ENCODE results near the gene KIAA0825.

The KIAA0825 gene

DNA sequence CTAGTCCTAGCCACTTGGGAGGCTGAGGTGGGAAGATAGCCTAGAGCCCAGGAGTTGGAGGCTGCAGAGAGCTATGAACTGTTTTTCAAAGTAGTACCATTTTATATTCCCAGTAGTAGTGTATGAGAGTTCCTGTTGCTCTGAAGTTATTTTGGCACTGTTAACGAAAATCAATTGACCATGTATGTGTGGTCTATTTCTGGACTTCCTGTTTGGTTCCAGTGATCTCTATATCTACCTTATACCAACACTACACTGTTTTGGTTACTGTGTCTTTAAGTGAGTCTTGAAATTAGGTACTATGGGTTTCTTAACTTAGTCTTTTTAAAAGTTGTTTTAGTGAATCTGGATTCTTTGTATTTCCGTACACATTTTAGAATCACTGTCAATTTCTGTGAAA lies 13.6 kb upstream of the KIAA0825 start:
- Histone ChIP-seq H3K36me3 (ENCODE audit: insufficient read depth, low read length) (peaks cover 77% of the 10 kb centered on the region), H3K27me3 (ENCODE audit: insufficient read depth, low read length) (no peaks in the 10 kb centered on the region), H3K27ac (ENCODE audit: low read depth, low read length, poor library complexity, severe bottlenecking) (no peak overlapping the region), H3K79me2 (ENCODE audit: insufficient read depth, low read length) (peaks cover 12% of the 10 kb centered on the region), H3K4me2 (ENCODE audit: low read length) (no peak overlapping the region), H3K9me3 (ENCODE audit: low read length) (no peaks in the 10 kb centered on the region; the same call in 1 of the 2 replicates), H3K9ac (ENCODE audit: low read length) (no peak overlapping the region), H3K4me1 (ENCODE audit: insufficient read depth, low read length, severe bottlenecking) (peaks cover 9% of the 10 kb centered on the region), H4K20me1 (ENCODE audit: insufficient read depth, low read length) (no peaks in the 10 kb centered on the region), H3K9me2 (ENCODE audit: low read depth, low read length) (no peaks in the 10 kb centered on the region), H3F3A (ENCODE audit: insufficient read depth, low read length) (no peaks in the 10 kb centered on the region), H3K4me3 (ENCODE audit: low read depth, low read length, poor library complexity, severe bottlenecking) (no peak overlapping the region), H2AFZ (ENCODE audit: low read length) (no peak overlapping the region)
- no peak for TF ChIP-seq EZH2 (IDR thresholded peaks at IDR 0.05; ENCODE audit: borderline replicate concordance, low read length)
- TF ChIP-seq, protein P1, sequence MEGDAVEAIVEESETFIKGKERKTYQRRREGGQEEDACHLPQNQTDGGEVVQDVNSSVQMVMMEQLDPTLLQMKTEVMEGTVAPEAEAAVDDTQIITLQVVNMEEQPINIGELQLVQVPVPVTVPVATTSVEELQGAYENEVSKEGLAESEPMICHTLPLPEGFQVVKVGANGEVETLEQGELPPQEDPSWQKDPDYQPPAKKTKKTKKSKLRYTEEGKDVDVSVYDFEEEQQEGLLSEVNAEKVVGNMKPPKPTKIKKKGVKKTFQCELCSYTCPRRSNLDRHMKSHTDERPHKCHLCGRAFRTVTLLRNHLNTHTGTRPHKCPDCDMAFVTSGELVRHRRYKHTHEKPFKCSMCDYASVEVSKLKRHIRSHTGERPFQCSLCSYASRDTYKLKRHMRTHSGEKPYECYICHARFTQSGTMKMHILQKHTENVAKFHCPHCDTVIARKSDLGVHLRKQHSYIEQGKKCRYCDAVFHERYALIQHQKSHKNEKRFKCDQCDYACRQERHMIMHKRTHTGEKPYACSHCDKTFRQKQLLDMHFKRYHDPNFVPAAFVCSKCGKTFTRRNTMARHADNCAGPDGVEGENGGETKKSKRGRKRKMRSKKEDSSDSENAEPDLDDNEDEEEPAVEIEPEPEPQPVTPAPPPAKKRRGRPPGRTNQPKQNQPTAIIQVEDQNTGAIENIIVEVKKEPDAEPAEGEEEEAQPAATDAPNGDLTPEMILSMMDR (IDR thresholded peaks at IDR 0.05; ENCODE audit: low read length): no peak

DNA sequence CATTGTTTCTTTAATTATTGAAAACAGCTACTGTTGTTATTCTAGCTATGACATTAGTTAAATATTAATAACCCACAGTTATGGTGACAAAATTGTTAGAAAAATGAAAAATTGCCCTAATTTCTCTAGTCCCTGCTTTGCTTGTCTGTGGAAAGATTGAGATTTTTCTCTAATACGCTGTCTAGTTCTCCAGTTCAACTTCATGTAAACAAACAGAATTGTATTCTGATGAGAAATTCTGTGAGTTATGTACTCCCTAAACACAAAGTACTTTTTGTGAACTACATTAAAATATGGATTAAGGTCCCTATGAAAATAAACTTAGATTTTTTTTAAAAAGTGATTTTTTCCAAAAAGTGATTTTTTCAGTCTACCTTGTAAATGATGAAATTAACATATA lies 8.8 kb upstream of the KIAA0825 start:
- Histone ChIP-seq H4K20me1 (ENCODE audit: insufficient read depth, low read length) (no peaks in the 10 kb centered on the region), H3K4me3 (ENCODE audit: low read depth, low read length, poor library complexity, severe bottlenecking) (no peak overlapping the region), H3K4me1 (ENCODE audit: insufficient read depth, low read length, severe bottlenecking) (peaks cover 14% of the 10 kb centered on the region), H3K36me3 (ENCODE audit: insufficient read depth, low read length) (peaks cover 33% of the 10 kb centered on the region), H3K27me3 (ENCODE audit: insufficient read depth, low read length) (no peaks in the 10 kb centered on the region), H3K9me2 (ENCODE audit: low read depth, low read length) (no peaks in the 10 kb centered on the region), H3F3A (ENCODE audit: insufficient read depth, low read length) (no peaks in the 10 kb centered on the region), H3K27ac (ENCODE audit: low read depth, low read length, poor library complexity, severe bottlenecking) (no peak overlapping the region), H3K79me2 (ENCODE audit: insufficient read depth, low read length) (peaks cover 35% of the 10 kb centered on the region), H3K4me2 (ENCODE audit: low read length) (no peak overlapping the region), H3K9me3 (ENCODE audit: low read length) (no peaks in the 10 kb centered on the region), H3K9ac (ENCODE audit: low read length) (no peak overlapping the region), H2AFZ (ENCODE audit: low read length) (no peak overlapping the region)
- TF ChIP-seq, protein P1 (IDR thresholded peaks at IDR 0.05; ENCODE audit: low read length): no peak
- no peak for TF ChIP-seq EZH2 (IDR thresholded peaks at IDR 0.05; ENCODE audit: borderline replicate concordance, low read length)

DNA sequence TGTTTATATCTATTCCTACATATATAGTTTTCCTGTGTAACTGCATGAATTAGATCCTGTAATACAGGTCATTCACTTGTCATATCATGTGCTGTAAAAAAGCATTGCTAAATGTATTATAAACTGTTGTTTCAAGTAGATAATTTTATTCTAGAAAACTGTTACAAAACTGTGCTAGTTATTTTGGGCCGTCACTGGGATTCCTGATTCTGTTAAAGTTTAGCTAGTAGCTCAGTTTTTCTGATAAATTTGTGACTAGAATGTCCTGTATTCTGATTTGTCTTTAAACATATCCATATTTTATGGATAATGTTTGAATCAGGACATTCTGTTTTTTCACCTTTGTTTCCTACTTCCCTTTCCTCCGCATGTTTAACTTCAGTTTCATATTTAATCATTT lies 5.5 kb upstream of the KIAA0825 start:
- Histone ChIP-seq H3K4me1 (ENCODE audit: insufficient read depth, low read length, severe bottlenecking) (peaks cover 40% of the 10 kb centered on the region), H3F3A (ENCODE audit: insufficient read depth, low read length) (no peaks in the 10 kb centered on the region), H3K36me3 (ENCODE audit: insufficient read depth, low read length) (peaks cover 4% of the 10 kb centered on the region), H3K79me2 (ENCODE audit: insufficient read depth, low read length) (peaks cover 68% of the 10 kb centered on the region), H3K27ac (ENCODE audit: low read depth, low read length, poor library complexity, severe bottlenecking) (no peak overlapping the region), H3K27me3 (ENCODE audit: insufficient read depth, low read length) (no peaks in the 10 kb centered on the region), H2AFZ (ENCODE audit: low read length) (no peak overlapping the region), H3K9me2 (ENCODE audit: low read depth, low read length) (no peaks in the 10 kb centered on the region), H3K9me3 (ENCODE audit: low read length) (no peaks in the 10 kb centered on the region), H3K9ac (ENCODE audit: low read length) (no peak overlapping the region), H4K20me1 (ENCODE audit: insufficient read depth, low read length) (no peaks in the 10 kb centered on the region), H3K4me3 (ENCODE audit: low read depth, low read length, poor library complexity, severe bottlenecking) (no peak overlapping the region), H3K4me2 (ENCODE audit: low read length) (no peak overlapping the region)
- TF ChIP-seq EZH2 (IDR thresholded peaks at IDR 0.05; ENCODE audit: borderline replicate concordance, low read length): no peak
- TF ChIP-seq, protein P1 (IDR thresholded peaks at IDR 0.05; ENCODE audit: low read length): no peak
